Endothelial cell of umbilical vein (primary cell): Measurements from ENCODE around the gene TUBGCP3. TPM values are rescaled to one million over a fixed set of nuclear protein-coding genes. Genes with fewer than 3 reads are reported as not detected.

Experiments used
- BruUV-seq: library from RNA; stranded (reverse); fragments of 400-500 nt; replicated peaks from 2 replicates; lab custom pipeline; 2021; lab: Mats Ljungman, UMichigan
- CTCF ChIA-PET: fragments of 300-600, 350-600 bp; sonication (Branson Sonifier 250); formaldehyde crosslinking; loops from one replicate; lab custom pipeline; 2021; ENCODE audit warnings: antibody characterized with exemption, inconsistent platforms; lab: Charles Lee
- POLR2A ChIA-PET: fragments of 300-600, 350-600 bp; sonication (Branson Sonifier 250); formaldehyde crosslinking; loops from one replicate; lab custom pipeline; 2021; ENCODE audit warnings: antibody characterized with exemption, inconsistent platforms; lab: Charles Lee
- DNase-seq: peaks from one replicate; pipeline ENCODE4 v3.0.0-alpha.2; 2011; ENCODE audit warnings: low read depth, low spot score
- FAIRE-seq: peaks from 2 replicates; lab custom pipeline; 2011; peaks lifted over from hg19 to GRCh38; lab: Jason Lieb, UNC
- H2AFZ ChIP-seq: 2 replicates; pipeline ENCODE4 v1.6.0; 2012; ENCODE audit warnings: low read depth, low read length, control low read depth, inconsistent platforms
- H3K27ac ChIP-seq: 2 replicates; pipeline ENCODE4 v1.5.1; 2011; ENCODE audit warnings: low read depth, mild to moderate bottlenecking, control low read depth, low read length, moderate library complexity; ENCODE audit not compliant: insufficient read depth
- H3K27me3 ChIP-seq, 2 experiments: 2 replicates each; pipeline versions ENCODE4 v1.6.0 to v1.6.1; 2011; ENCODE audit warnings: low read length in 2 of 2, mixed read lengths in 1 of 2; ENCODE audit not compliant: control insufficient read depth in 2 of 2, insufficient read depth in 2 of 2
- H3K36me3 ChIP-seq, 2 experiments: 2 replicates in 1 of 2; 3 replicates in 1 of 2; pipeline ENCODE4 v1.5.1; 2011; ENCODE audit warnings: low read length in 2 of 2, mild to moderate bottlenecking in 1 of 2, moderate library complexity in 1 of 2; ENCODE audit not compliant: control insufficient read depth in 2 of 2, insufficient read depth in 2 of 2; ENCODE audit errors: extremely low read depth in 1 of 2
- H3K4me1 ChIP-seq: 3 replicates; pipeline ENCODE4 v1.5.1; 2011; ENCODE audit warnings: mild to moderate bottlenecking, low read length; ENCODE audit not compliant: control insufficient read depth, insufficient read depth; ENCODE audit errors: extremely low read depth
- H3K4me2 ChIP-seq: 2 replicates; pipeline ENCODE4 v1.6.1; 2011; ENCODE audit warnings: low read length, control low read depth, mixed read lengths; ENCODE audit not compliant: insufficient read depth
- H3K4me3 ChIP-seq, 3 experiments: fragments of 200-600 bp in 1 of 3; sonication (generic), shearing (Covaris generic) in 1 of 3; replicated peaks in 1 of 3; 2 replicates each; pipeline ENCODE4 v1.5.1; 2011 to 2016; ENCODE audit warnings: control low read depth in 3 of 3, low read length in 3 of 3, mild to moderate bottlenecking in 2 of 3, inconsistent platforms in 1 of 3, low read depth in 1 of 3, moderate library complexity in 1 of 3; ENCODE audit not compliant: insufficient read depth in 1 of 3
- H3K79me2 ChIP-seq: 2 replicates; pipeline ENCODE4 v1.6.0; 2012; ENCODE audit warnings: low read length, inconsistent platforms; ENCODE audit not compliant: control insufficient read depth, insufficient read depth
- H3K9ac ChIP-seq: replicated peaks from 2 replicates; pipeline ENCODE3; 2011; ENCODE audit warnings: low read length, control low read depth; ENCODE audit not compliant: insufficient read depth; ENCODE audit errors: extremely low read depth
- H3K9me1 ChIP-seq: replicated peaks from 3 replicates; pipeline ENCODE4 v1.6.0; 2011; ENCODE audit warnings: mild to moderate bottlenecking, low read length; ENCODE audit not compliant: control insufficient read depth, insufficient read depth; ENCODE audit errors: extremely low read depth
- H3K9me3 ChIP-seq: replicated peaks from 2 replicates; pipeline ENCODE4 v1.5.1; 2012; ENCODE audit warnings: low read length, inconsistent platforms; ENCODE audit not compliant: control insufficient read depth, insufficient read depth
- H4K20me1 ChIP-seq: replicated peaks from 2 replicates; pipeline ENCODE3; 2011; ENCODE audit warnings: mild to moderate bottlenecking, low read length; ENCODE audit not compliant: control insufficient read depth, insufficient read depth; ENCODE audit errors: extremely low read depth
- CTCF ChIP-seq, 2 donors: IDR thresholded peaks; 1 replicate in 1 of 2; 2 replicates in 1 of 2; pipeline ENCODE4 v1.5.1; 2011; ENCODE audit warnings: low read length in 2 of 2, mild to moderate bottlenecking in 2 of 2, moderate library complexity in 2 of 2, control low read depth in 1 of 2, inconsistent platforms in 1 of 2, low read depth in 1 of 2; ENCODE audit not compliant: insufficient read depth in 1 of 2; ENCODE audit errors: extremely low read depth in 1 of 2
- EZH2 ChIP-seq: IDR thresholded peaks from 2 replicates; pipeline ENCODE4 v1.6.1; 2012; ENCODE audit warnings: borderline replicate concordance, low read depth, mild to moderate bottlenecking, moderate library complexity, low read length, inconsistent platforms; ENCODE audit not compliant: severe bottlenecking
- FOS ChIP-seq: IDR thresholded peaks from 2 replicates; pipeline ENCODE4 v1.6.1; 2011; ENCODE audit warnings: mild to moderate bottlenecking, low read length, moderate library complexity, borderline replicate concordance; ENCODE audit not compliant: insufficient read depth
- GATA2 ChIP-seq: IDR thresholded peaks from 2 replicates; pipeline ENCODE4 v1.7.0; 2011; ENCODE audit warnings: low read depth, mild to moderate bottlenecking, moderate library complexity, mixed read lengths, low read length; ENCODE audit not compliant: insufficient read length, insufficient read depth
- JUN ChIP-seq: IDR thresholded peaks from 2 replicates; pipeline ENCODE4 v1.6.1; 2011; ENCODE audit warnings: borderline replicate concordance, low read depth; ENCODE audit not compliant: insufficient read length, insufficient read depth
- POLR2A ChIP-seq: IDR thresholded peaks from 2 replicates; pipeline ENCODE4 v1.6.1; 2012; ENCODE audit warnings: low read depth, mild to moderate bottlenecking, control low read depth, low read length
- POLR2AphosphoS5 ChIP-seq: IDR thresholded peaks from 2 replicates; pipeline ENCODE4 v1.6.1; 2012; ENCODE audit warnings: low read depth, mild to moderate bottlenecking, control low read depth, low read length, moderate library complexity; ENCODE audit not compliant: insufficient read depth
- dilution Hi-C: fragments of 300-500 bp; cut with MboI; formaldehyde crosslinking; loops from one replicate; pipeline ENCODE4 v1.15.0; 2019; ENCODE audit warnings: low sequenced_read_pairs; ENCODE audit not compliant: extremely low pct_ligation_motif_present
- intact Hi-C: fragments of 100-400 bp; cut with micrococcal nuclease; formaldehyde crosslinking; loops from one replicate; pipeline ENCODE4 v1.10.0; 2022
- polyA plus RNA-seq, 4 experiments: library from polyadenylated mRNA; depleted of rRNA in 3 of 4; stranded (reverse) in 3 of 4; unstranded in 1 of 4; fragments of >200 nt; gene quantifications; 2 replicates each; pipeline versions ENCODE4 v1.2.1 to v1.2.3, GENCODE V29; 2011 to 2012; ENCODE audit warnings: missing spikeins in 1 of 4
- total RNA-seq: library from RNA; stranded (reverse); gene quantifications from 2 replicates; pipeline ENCODE4 v1.2.3, GENCODE V29; 2021
- TF ChIP-seq, protein P1 (sequence below): IDR thresholded peaks from 2 replicates; pipeline ENCODE4 v1.6.1; 2011; ENCODE audit not compliant: insufficient read depth, insufficient read length

The TUBGCP3 gene
- total and polyA plus RNA-seq, 2 donors (not counting 3 experiments of a cell fraction or from before 2014, with no cell fraction given), result 36.4 to 47.7 TPM

DNA sequence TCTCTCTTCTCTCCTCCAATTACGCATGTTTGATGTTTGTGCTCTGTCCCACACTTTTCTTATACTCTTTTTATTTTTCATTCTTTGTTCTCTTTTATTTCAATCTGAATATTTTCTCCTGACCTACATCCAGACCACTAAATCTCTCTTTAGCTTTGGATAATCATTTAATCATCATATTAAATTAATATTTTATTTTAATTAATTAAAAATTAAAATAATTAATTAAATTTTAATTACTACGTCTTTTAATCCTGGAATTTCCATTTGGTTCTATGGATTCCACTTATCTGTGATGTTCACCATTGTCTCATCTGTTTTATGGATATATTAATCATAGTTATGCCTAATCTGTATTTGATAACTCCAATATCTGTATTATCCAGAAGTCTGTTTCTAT, 149.4 kb downstream of the TUBGCP3 start:
- Histone ChIP-seq H3K4me2 (no peak overlapping the region), H3K4me3 (no peak overlapping the region), H3K36me3 (no peaks in the 10 kb centered on the region), H3K9me3 (no peaks in the 10 kb centered on the region), H3K27ac (no peak overlapping the region), H3K9me1 (no peaks in the 10 kb centered on the region), H2AFZ (no peak overlapping the region), H3K9ac (no peak overlapping the region), H3K27me3 (no peaks in the 10 kb centered on the region), H3K4me1 (no peaks in the 10 kb centered on the region), H4K20me1 (no peaks in the 10 kb centered on the region), H3K79me2 (no peaks in the 10 kb centered on the region)
- dilution Hi-C loops (no loop called here), intact Hi-C loops (no loop called here)
- POLR2A ChIA-PET, result no interaction called here
- TF ChIP-seq GATA2 (no peak), JUN (no peak), POLR2A (no peak), FOS (no peak), POLR2AphosphoS5 (no peak), EZH2 (no peak), CTCF (IDR thresholded peaks at IDR 0.05; ENCODE audit: extremely low read depth in 1 of 2, insufficient read depth in 1 of 2, low read depth in 1 of 2, low read length in 2 of 2) (no peak)
- TF ChIP-seq, protein P1, sequence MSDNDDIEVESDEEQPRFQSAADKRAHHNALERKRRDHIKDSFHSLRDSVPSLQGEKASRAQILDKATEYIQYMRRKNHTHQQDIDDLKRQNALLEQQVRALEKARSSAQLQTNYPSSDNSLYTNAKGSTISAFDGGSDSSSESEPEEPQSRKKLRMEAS, result no peak
- FAIRE-seq, result no peak
- DNase-seq, result no peak
- no TSS peak for BruUV-seq
- CTCF ChIA-PET, result no interaction called here
